ENCODE data around the gene SPCS2. TPM values are rescaled to one million over a fixed set of nuclear protein-coding genes. Genes with fewer than 3 reads are reported as not detected.

SPCS2 gene
- total RNA-seq, 1 donor from 2014 or later, result 133 TPM

GRCh38 chr11:74932169-74932568 is 16.9 kb upstream of the SPCS2 start:
- Mint-ChIP-seq H3K27me3 (ENCODE audit: low read depth) (no peaks in the 10 kb centered on the region), H3K4me1 (ENCODE audit: low read depth) (no peaks in the 10 kb centered on the region), H3K9me3 (ENCODE audit: low read depth) (no peaks in the 10 kb centered on the region), H3K36me3 (ENCODE audit: low read depth) (peaks cover 12% of the 10 kb centered on the region), H3K4me3 (ENCODE audit: unreplicated experiment) (no peak overlapping the region), H3K27ac (ENCODE audit: unreplicated experiment) (no peak overlapping the region)
- DNase-seq (ENCODE audit: low spot score), result no peak
- no peak for TF ChIP-seq CTCF (IDR thresholded peaks at IDR 0.05)

- no peak for DNase-seq (ENCODE audit: low spot score)
- Mint-ChIP-seq H3K4me1 (ENCODE audit: low read depth) (no peaks in the 10 kb centered on the region), H3K9me3 (ENCODE audit: low read depth) (no peaks in the 10 kb centered on the region), H3K36me3 (ENCODE audit: low read depth) (peaks cover 12% of the 10 kb centered on the region), H3K27ac (ENCODE audit: unreplicated experiment) (no peak overlapping the region), H3K4me3 (ENCODE audit: unreplicated experiment) (no peak overlapping the region), H3K27me3 (ENCODE audit: low read depth) (no peaks in the 10 kb centered on the region)
- no peak for TF ChIP-seq CTCF (IDR thresholded peaks at IDR 0.05)
Observed at GRCh38 chr11:74932797-74933196, 16.3 kb upstream of the SPCS2 start.

- H3K27me3 Mint-ChIP-seq (ENCODE audit: low read depth), result no peaks in the 10 kb centered on the region
Observed at GRCh38 chr11:74933765-74934164, 15.3 kb upstream of the SPCS2 start.

GRCh38 chr11:74935285-74935684 is 13.8 kb upstream of the SPCS2 start:
- no peak for TF ChIP-seq CTCF (IDR thresholded peaks at IDR 0.05)
- Mint-ChIP-seq H3K36me3 (ENCODE audit: low read depth) (peaks cover 19% of the 10 kb centered on the region), H3K4me3 (ENCODE audit: unreplicated experiment) (no peak overlapping the region), H3K27ac (ENCODE audit: unreplicated experiment) (no peak overlapping the region), H3K27me3 (ENCODE audit: low read depth) (no peaks in the 10 kb centered on the region), H3K9me3 (ENCODE audit: low read depth) (no peaks in the 10 kb centered on the region), H3K4me1 (ENCODE audit: low read depth) (no peaks in the 10 kb centered on the region)
- no peak for DNase-seq (ENCODE audit: low spot score)

More at GRCh38 chr11:74933765-74934164, 15.3 kb upstream of the SPCS2 start:
- H3K4me1 Mint-ChIP-seq (ENCODE audit: low read depth), result no peaks in the 10 kb centered on the region
- no peak overlapping the region for H3K27ac Mint-ChIP-seq (ENCODE audit: unreplicated experiment)
- no peak overlapping the region for H3K4me3 Mint-ChIP-seq (ENCODE audit: unreplicated experiment)
- DNase-seq (ENCODE audit: low spot score), result no peak
- peaks cover 15% of the 10 kb centered on the region for H3K36me3 Mint-ChIP-seq (ENCODE audit: low read depth)
- TF ChIP-seq CTCF (IDR thresholded peaks at IDR 0.05), result no peak
- no peaks in the 10 kb centered on the region for H3K9me3 Mint-ChIP-seq (ENCODE audit: low read depth)

GRCh38 chr11:74936087-74936486 is 13.0 kb upstream of the SPCS2 start:
- H3K27me3 Mint-ChIP-seq (ENCODE audit: low read depth), result no peaks in the 10 kb centered on the region
- peaks cover 21% of the 10 kb centered on the region for H3K36me3 Mint-ChIP-seq (ENCODE audit: low read depth)
- no peaks in the 10 kb centered on the region for H3K4me1 Mint-ChIP-seq (ENCODE audit: low read depth)
- H3K9me3 Mint-ChIP-seq (ENCODE audit: low read depth), result no peaks in the 10 kb centered on the region
- no peak for TF ChIP-seq CTCF (IDR thresholded peaks at IDR 0.05)
- H3K4me3 Mint-ChIP-seq (ENCODE audit: unreplicated experiment), result no peak overlapping the region
- DNase-seq (ENCODE audit: low spot score), result no peak
- no peak overlapping the region for H3K27ac Mint-ChIP-seq (ENCODE audit: unreplicated experiment)
